HG03139 (cell line): Measurements from ENCODE around the gene OCIAD1.
A peak's percentile ranks its signal among the peaks of the same experiment; 100 is the strongest.
"Not testable (repeated sequence)": the region's sequence is repeated elsewhere in the genome, so short reads cannot be mapped to it uniquely, and the experiment has no call there.

Experiments
- ATAC-seq: cut with Tn5 transposase; IDR thresholded peaks from one replicate; pipeline ENCODE4 v1.9.1; 2021; ENCODE audit not compliant: unreplicated experiment

The OCIAD1 gene

GRCh38 chr4:48830706-48831531, at the start of gene OCIAD1:
Gene OCIAD1 (plus strand): TSS chr4:48831088. CDS start chr4:48832625, 1,537 bp downstream.
- ATAC-seq, result peak; percentile 98

DNA sequence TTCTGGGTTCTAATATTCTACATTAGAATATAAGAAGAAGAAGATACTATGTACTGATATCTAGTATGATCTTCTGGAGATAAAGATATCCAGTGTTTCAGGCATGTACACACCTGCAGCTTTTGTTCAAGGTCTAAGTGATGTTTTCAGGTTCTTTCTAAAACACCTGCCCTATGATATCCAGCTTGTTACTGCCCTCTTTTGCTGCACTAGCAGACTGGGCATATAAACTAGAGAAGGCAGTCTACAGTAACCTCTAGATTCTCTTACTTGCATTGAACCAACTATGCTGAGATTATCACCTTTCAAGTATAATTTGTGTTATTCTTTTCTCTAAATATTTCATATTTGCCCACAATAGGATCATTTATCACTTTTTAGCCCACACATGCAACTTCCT, 48.9 kb upstream of the OCIAD1 start:
- ATAC-seq, result no peak

- no peak for ATAC-seq
Observed at GRCh38 chr4:48785302-48785701, 45.6 kb upstream of the OCIAD1 start.

- ATAC-seq, result no peak
Observed at GRCh38 chr4:48786549-48786948, 44.3 kb upstream of the OCIAD1 start.

GRCh38 chr4:48787056-48787455, 43.8 kb upstream of the OCIAD1 start:
- ATAC-seq, result no peak

DNA sequence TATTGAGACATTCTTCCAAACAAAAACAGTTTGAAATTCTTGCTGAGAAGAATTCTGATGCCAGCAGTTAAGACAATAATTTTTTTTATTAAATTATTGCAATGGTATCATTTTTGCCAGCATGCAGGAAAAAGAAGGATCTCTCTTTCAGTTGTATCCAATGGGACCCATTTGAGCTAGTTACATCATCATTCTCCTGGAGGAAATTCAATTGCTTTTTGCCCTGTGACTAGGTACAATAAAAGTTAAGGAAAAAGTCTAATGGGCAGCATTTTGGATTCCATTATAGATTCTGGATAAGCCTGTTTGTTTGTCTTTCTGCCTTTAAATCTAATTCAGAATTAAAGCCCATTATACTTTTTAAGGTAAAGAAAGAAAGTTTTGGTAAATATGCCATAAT, 40.3 kb upstream of the OCIAD1 start:
- ATAC-seq, result no peak

DNA sequence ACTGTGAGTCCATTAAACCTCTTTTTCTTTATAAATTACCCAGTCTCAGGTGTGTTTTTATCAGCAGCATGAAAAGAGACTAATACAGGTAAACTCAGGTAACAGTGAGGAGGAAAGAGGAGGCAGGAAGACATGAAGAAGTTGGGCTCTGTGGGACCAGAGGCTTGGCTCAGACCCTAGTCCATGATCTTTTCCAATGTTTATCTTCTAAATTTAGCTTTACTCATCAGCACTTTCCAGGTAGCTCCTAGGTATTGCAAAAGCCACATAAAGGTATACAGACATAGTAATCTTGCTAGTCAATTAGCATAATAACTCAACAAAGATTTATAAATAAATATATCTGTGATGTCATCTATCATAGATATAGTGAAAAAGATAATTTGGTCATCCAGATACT, 39.6 kb upstream of the OCIAD1 start:
- ATAC-seq, result no peak

DNA sequence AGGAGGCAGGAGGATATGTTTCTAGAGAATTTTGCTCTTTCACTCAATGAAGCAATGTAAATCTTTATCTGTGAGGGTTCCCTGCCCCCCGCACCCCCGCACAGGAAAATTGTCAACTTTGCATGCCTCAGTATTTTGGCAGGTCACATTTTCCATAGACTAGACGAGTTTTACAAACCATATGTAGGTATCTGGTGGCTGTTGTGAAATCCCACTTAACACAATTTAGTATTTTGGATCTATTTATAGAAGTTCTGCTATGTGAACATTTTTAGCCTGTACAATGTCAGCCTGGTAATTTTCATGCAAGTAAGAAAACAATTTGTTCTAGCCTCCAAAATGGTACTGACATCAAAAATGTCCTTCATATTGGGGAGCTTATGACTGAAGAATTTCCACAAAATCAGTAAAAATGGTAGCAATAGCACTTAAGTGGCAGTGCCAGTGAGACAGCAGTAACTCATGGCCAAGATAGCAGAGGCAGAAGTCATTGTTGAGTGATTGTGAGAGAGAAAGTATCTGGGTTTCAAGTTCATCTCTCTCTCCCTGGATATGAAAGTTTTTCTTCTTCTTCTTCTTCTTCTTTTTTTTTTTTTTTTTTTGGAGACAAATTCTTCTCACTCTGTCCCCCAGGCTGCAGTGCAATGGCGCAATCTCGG, 38.4 kb upstream of the OCIAD1 start:
- no peak for ATAC-seq

- ATAC-seq, result no peak
Observed at GRCh38 chr4:48795108-48795507, 35.8 kb upstream of the OCIAD1 start.

- ATAC-seq, result no peak
Observed at GRCh38 chr4:48796191-48796926, 34.5 kb upstream of the OCIAD1 start.

GRCh38 chr4:48796927-48797679, 33.8 kb upstream of the OCIAD1 start:
- no peak for ATAC-seq

DNA sequence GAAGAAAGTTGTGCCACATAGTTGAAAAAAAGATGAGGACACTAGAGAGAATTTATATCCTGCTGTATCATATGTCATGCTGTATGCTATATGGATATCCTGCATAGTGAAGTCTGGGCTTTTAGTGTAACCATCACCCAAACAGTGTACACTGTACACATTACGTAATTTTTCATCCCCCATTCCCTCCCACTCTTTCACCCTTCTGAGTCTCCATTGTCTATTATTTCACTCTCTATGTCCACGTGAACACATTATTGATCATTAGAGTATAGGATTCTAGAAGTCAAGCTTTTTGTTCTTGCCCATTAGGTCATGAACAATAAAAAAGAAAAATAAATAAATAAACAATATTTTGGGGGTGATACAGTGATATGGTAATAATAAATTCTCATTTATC, 32.8 kb upstream of the OCIAD1 start:
- ATAC-seq, result no peak

DNA sequence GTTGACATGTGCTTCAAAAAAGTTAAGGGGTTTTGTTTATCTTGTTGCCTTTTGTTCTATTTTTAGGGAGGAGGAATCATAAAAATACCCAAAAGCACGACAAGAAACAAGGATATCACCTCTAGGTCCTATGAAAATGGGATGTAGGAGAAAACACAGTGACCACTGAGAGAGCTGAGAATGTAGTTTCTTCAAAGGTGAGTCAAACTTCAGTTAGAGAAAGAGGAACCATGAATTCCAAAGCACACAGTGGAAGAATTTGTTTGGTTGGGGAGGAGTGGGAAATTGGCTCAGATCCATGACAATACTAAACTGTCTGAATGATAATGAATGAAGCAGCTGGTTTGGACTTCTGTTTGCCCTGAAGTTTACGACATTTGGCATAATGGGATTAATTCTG, 31.7 kb upstream of the OCIAD1 start:
- no peak for ATAC-seq

DNA sequence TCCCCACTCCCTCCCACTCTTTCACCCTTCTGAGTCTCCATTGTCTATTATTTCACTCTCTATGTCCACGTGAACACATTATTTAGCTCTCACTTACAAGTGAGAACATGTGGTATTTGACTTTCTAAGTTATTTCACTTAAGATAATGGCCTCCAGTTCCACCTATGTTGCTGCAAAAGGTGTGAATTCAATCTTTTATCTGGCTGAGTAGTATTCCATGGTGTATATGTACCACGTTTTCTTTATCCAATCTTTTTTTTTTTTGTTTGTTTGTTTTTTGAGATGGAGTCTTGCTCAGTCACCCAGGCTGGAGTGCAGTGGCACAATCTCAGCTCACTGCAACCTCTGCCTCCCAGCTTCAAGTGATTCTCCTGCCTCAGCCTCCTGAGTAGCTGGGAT, 30.7 kb upstream of the OCIAD1 start:
- not testable (repeated sequence) for ATAC-seq

GRCh38 chr4:48801016-48801715, 29.7 kb upstream of the OCIAD1 start:
- no peak for ATAC-seq

DNA sequence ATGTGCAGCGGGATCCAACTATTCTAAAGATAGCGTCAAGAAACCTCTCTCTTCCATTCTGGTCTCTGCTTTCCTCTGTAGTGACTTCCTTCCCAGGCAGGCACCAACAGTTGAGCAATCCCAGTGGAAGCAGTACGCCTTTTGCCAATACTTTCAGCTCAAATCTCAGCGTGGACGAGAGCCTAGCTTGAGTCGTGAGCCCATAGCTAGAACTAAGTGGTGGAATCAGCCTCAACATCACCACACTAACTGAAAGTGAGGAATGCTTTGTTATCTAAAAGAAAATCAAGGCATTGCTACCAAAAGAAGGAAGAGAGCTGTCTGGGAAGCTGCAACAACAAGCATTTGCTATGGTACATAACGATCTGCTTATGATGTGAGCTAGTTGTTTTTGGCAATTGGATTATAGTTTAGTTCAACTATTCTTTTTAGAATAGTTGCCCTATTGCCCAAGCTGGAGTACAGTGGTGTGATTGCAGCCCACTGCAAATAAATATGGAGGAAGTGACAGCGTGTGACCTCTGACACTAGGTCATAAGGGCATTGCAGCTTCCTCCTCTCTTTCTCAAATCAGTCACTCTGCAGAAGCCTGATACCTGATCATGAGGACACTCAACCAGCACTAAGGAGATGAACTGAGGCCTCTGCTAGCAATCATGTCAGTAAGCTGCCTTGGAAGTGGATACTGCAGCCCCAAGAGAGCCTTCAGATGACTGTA, 26.1 kb upstream of the OCIAD1 start:
- no peak for ATAC-seq

DNA sequence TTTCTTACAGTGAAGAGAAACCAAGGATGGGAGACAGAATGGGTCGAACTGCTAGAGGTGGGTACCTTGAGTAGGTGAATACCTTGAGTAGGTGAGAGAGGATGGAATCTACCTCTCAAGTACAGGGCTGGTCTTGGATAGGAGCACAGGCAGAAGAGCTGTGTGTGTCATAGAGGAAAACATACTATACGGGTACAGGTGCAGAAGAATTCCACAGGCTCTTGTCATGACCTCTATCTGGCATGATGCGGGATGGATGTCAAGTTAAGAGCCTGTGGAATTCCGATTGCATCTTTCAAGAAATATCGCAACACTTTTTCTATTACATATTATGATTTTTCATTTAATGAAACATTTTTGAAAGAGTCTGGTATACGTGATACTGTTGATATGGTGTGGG, 18.0 kb upstream of the OCIAD1 start:
- no peak for ATAC-seq

GRCh38 chr4:48813964-48814363, 16.9 kb upstream of the OCIAD1 start:
- ATAC-seq, result no peak

- no peak for ATAC-seq
Observed at GRCh38 chr4:48815483-48815882, 15.4 kb upstream of the OCIAD1 start.

- not testable (repeated sequence) for ATAC-seq
Observed at GRCh38 chr4:48816297-48816696, 14.6 kb upstream of the OCIAD1 start.
